Activated CD4-positive, alpha-beta T cell treated with anti-CD3 and anti-CD28 coated beads for 48 hours (primary cell): Measurements from ENCODE around the gene SFTPD.
"Not testable (repeated sequence)": the region's sequence is repeated elsewhere in the genome, so short reads cannot be mapped to it uniquely, and the experiment has no call there.

Source experiments
- DNase-seq: peaks from one replicate; pipeline ENCODE4 v3.0.0-alpha.2; 2020

The SFTPD gene

DNA sequence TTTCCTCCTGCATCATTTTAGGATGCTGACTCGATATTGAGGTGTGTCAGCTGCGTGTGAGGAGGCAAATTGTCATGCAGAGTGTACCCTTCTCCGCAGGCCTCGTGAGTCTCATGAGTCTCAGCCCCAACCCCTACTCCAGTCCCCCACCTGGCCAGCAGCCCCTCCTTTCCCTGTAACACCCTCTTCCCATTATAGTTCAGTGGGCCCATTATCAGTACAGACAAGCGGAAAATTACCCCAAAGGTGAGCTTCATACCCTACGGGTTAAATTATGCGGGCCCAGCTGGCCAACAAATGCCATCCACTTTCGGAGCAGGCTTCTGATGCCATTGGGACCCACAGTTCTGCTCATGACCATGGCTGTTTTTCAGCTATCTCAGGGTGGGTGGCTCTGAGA, 25.2 kb downstream of the SFTPD start:
- no peak for DNase-seq

DNA sequence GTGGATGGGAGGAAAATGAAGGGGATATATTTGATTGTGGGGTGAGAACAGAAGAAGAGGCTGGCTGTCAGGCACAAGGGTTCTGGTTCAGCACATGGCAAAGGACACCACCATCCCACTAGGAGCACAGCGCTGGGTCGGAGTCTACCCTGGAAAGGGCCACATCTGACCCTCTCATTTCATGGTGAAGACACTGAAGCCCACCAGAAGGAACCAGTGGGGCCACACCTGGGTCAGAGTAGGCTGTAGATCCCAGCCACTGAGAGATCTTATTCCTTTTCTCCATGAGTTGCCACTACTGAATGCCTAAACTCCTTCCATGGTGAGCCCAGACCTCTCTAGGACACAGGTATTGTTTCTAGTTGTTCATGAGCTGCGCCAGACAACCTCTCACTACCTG, 25.8 kb downstream of the SFTPD start:
- DNase-seq, result no peak

DNA sequence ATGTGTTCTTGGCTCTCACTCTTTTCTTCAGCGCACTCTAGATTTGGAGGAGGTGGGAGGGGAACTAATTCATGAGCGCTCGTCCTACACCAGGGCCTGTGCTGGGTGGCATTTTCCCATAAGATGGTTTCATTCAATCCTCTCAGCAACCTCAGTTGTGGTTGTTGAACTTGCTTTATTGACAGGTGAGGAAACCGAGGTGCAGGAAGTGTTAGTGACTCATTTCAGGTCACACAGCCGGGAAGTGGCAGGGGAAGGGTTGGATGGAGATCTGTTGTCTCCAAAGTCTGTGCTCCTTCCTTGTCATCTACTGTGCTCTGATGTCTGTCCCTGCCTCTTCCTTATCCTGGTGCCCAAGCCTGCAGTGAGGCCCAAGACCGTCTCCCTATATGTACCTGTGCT, 26.9 kb downstream of the SFTPD start:
- DNase-seq, result not testable (repeated sequence)

DNA sequence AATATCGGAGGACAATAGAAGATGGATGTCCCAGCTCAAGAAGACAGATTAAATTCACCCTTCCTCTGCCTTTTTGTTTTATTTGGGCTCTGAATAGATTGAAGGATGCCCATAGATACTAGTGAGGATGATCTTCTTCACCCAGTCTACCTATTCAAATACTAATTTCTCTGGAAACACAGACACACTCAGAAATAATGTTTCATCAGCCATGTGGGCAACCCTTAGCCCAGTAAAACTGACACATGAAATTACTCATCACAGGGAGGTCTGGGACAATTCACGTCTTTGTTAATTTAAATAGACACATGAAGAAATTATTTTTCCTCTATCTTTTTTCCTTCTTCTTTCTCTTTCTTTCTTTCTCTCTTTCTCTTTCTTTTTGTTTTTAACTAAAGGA, 33.1 kb downstream of the SFTPD start:
- DNase-seq, result not testable (repeated sequence)

DNA sequence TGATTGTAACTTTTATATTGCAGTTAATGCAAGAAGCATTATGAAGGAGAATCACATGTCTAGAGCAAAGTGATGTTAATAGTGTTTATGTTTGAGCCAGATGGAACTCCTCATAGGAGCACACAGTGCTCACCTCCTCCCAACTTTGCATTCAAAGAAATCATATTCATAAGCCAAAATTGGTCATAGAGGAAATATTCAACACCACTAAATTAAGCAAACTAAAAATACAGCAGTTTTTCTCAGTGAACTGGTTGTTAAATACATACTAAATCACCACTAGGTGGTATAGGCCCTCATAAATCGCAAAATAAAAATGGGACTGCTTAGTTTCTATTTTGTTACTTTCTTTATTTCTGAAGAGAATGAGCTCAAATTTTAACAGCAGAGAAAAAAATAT, 34.4 kb downstream of the SFTPD start:
- DNase-seq, result not testable (repeated sequence)

DNA sequence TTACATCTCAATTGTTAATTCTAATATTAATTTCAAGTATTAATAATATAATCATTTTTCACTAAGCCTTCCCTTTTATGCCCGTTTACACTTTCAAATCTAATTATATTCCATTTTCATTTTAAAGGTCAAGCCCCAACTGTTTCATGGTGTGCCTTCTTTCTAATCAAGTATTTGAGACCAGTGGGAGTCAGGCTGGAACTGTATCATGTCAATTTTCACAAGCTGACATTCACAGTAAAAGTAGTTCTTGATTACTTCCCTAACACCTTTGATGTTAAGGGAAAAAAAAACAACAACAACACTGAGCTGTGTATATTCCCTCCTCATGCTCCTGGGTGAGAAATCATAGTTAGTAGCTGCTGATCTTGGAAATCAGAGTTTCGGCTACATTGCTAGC, 38.1 kb downstream of the SFTPD start:
- DNase-seq, result no peak

DNA sequence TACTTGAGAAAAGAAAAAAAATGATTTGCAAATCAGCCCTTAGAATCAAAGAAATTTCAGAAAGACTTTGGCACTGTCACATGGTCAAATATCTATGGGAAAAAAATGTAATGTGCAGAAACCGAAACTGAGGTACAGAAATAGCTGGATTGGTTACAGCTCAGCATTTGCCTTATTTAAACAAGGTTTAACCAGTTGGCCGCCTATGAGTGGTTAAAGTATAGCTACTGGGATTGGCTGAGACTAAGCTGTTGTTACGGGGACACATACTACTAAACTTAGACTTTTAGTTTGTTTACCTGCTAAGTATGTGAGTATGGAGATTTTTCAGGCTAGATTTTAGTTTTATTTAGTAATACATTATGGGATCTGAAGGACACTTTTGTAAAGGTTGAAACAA, 38.6 kb downstream of the SFTPD start:
- DNase-seq, result no peak

DNA sequence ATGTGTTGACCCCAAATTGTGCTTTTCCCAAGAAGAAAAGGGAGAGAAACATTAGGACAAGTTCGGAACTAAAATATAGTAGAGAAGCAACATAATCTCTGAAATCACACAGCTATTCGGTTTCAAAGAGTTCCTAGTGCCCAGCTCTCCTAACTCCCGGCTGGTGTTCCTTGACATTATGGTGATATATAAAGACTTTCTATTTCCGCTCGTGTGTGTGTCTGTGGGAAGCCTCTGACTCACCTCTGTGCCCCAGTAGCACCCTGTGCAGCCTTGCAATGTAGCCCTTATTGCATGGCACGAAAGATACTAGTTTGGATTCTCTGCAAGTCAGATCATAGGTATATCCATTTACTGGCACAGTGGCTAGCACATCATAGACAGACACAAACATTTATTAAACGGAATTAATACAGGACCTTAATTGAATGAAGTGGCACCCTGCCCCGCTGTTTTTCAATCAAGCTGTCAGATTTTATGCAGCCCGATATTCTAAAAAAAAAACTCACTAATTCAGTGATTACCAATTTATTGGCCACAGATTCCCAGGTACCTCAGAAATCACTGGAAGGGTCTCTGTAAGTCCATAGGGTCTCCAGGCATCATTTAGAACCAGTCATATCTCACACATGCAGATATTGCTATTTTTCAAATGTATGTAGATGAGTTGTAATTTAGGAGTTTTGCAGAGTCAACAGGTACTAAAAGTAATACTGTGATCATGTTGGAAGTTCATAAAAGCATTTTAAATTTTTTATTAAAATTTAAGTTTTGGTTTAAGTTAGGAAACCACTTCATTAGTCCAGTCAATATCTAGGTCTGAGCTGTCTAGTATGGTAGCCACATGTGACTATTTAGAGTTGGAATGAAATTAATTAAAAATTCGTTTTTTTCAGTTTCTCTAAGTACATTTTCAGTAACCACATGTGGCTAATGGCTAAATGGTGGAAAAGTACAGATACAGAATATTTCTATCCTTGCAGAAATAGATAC, 43.3 kb downstream of the SFTPD start:
- DNase-seq, result peak; percentile 26

DNA sequence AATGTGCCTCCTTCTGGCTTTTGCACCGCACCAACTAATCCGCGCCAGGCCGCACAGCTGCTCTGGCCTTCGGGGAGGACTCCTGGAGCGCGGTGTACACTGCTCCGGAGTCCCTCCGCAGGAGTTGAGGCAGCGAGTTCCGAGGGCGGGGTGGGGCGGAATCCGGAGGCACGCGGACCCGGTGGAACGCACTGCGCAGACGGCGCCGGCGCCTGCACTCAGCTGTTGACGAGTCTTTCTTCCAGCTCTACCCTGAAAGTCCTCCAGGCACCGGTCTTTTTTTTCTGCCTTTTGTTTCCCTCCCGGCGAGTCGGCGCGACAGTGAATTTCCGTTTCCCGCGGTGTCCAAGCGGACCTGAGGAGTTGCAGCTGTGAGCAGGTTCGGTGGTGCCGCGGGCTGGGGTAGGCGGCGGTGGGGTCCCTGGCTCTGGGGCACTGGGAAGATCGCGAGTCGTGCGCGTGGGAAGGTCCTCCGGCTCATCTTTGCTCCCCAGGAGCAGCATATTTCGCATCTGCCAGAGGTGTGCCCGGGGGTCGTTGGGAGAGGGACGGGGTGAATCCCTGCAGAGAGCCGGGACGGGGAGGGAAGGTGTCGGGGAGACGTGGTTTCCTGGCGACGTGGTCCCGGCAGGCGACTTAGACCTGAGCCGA, 44.1 kb downstream of the SFTPD start:
- DNase-seq, result peak; percentile 77

DNA sequence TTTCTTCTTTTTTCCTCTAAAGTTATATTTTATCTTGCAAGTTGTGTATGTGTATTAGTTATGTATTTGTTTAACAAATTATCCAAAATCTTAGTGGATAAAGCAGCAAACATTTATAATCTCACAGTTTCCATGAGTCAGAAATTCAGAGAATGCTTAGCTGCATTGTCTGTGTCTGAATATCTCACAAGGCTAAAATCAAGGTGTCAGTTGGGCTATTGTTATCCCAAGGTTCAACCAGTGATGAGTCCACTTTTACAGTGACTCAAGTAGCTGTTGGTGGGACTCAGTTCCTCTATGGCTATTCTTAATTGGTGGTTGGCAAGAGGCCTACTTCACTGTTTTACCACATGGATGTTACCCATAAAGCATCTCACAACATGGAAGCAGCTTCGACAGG, 47.3 kb downstream of the SFTPD start:
- DNase-seq, result not testable (repeated sequence)

DNA sequence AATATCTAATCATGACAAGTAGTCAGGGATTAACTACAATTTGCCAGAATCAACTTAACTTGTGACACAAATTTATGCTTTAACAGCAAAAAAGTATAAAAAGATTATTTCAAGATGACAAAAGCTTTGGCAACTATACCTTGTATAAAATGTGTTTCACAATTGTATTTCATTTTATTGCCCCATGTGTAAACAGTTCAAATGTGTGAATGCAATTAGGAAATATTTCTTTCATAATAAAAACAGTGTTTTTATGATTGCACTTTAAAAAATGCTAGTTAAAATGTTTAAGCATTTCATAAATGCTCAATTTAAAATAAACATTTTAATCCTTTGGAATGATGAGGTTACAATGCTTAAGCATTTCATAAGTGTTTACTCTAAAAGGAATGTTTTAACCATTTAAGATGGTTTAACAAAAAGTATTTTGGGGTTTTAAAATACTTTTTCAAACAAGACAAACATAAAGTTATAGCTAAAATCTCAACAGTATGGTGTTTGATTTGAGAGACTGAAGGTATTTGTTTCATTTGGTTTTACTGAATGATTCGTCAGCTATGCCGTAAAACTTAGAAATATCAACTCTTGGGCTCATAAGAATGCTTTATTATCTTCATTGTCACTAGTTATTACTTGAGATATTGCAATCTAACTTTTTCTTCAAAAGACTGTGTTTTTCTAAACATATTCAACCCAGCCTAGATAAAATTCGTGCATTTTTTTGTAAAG, 50.1 kb downstream of the SFTPD start:
- DNase-seq, result no peak

DNA sequence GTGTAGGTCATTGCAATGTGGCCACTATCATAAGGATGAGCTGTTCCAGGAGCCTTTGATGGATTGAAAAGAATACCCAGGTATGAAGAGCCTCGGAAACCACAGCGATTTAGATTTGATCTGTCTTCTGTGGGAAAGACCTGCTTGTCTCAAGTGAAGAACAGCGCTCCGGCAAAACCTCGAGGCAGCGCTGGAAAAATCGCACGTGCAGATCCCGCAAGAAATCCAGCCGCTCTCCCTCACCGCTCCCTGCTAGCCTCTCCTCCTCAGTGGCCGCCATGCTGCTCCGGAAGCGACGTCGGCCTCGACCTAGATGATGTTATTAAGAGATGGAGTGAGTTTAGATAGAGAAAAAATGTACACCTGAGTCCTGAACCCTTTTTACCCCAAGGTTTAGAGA, 56.0 kb downstream of the SFTPD start:
- not testable (repeated sequence) for DNase-seq

DNA sequence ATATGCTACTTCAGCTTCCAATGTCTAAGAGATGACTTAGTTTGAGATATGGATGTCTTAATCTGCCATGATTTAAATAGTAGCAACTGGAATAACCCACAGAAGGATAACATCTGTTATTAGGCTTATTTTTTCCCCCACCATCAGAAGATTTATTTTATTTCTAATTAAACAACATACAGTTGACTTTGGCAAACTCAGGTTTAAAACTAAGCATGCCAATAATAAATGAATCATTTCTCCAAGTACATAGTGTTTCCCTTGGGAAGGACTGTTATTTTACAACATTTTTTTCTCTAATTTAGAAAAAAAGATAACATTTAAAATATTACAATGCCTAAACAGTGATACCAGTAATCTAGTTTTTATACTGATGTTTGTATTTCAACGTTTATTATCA, 58.4 kb downstream of the SFTPD start:
- DNase-seq, result no peak

DNA sequence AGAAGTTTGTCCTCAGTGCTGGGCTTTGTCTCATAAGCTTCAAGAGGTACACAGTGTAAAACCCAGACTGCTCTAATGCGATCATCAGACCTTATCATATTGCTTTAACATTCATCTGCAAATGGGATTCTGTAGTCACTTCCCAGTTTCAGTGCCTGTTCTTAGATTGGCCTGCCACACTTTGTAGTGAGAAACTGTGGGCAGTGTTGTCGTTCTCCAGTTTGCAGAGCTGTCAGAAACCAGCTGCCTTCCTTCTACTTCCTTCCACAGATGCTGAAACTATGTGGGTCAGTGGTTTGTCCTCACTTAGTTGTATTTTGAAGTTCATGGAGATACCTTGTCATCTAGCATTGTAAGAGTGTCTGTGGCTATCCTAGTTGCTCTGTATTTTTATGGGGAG, 59.9 kb downstream of the SFTPD start:
- DNase-seq, result peak; percentile 15
